ACC112 (cell line): ENCODE measurements around the gene PTPRN2.

Experiments
- H2AFZ ChIP-seq: fragments of 200-600 bp; sonication (generic); one replicate; pipeline ENCODE4 v1.6.0; 2017; ENCODE audit warnings: antibody characterized with exemption, low read length; ENCODE audit not compliant: unreplicated experiment
- H3K27ac ChIP-seq: fragments of 200-600 bp; sonication (generic); 2 replicates; pipeline ENCODE4 v1.5.1; 2014; ENCODE audit warnings: low read depth, mild to moderate bottlenecking, antibody characterized with exemption, low read length, moderate library complexity
- H3K27me3 ChIP-seq: fragments of 200-600 bp; sonication (generic); 2 replicates; pipeline ENCODE4 v1.6.1; 2014; ENCODE audit warnings: mild to moderate bottlenecking, antibody characterized with exemption, low read length, moderate library complexity, mixed read lengths; ENCODE audit not compliant: insufficient read depth
- H3K36me3 ChIP-seq: fragments of 200-600 bp; sonication (generic); 2 replicates; pipeline ENCODE4 v1.6.1; 2016; ENCODE audit warnings: mild to moderate bottlenecking, antibody characterized with exemption, low read length, moderate library complexity, mixed read lengths; ENCODE audit not compliant: insufficient read depth
- H3K4me1 ChIP-seq: fragments of 200-600 bp; sonication (generic); one replicate; pipeline ENCODE4 v1.6.1; 2016; ENCODE audit warnings: low read length, mixed read lengths; ENCODE audit not compliant: insufficient read depth, unreplicated experiment, control insufficient read depth
- H3K4me3 ChIP-seq: fragments of 200-600 bp; sonication (generic); 2 replicates; pipeline ENCODE4 v1.5.1; 2014; ENCODE audit warnings: mild to moderate bottlenecking, low read depth, low read length
- H3K79me2 ChIP-seq: fragments of 200-600 bp; sonication (generic); one replicate; pipeline ENCODE4 v1.6.0; 2016; ENCODE audit warnings: low read length; ENCODE audit not compliant: control insufficient read depth, unreplicated experiment, insufficient read depth

The PTPRN2 gene

DNA sequence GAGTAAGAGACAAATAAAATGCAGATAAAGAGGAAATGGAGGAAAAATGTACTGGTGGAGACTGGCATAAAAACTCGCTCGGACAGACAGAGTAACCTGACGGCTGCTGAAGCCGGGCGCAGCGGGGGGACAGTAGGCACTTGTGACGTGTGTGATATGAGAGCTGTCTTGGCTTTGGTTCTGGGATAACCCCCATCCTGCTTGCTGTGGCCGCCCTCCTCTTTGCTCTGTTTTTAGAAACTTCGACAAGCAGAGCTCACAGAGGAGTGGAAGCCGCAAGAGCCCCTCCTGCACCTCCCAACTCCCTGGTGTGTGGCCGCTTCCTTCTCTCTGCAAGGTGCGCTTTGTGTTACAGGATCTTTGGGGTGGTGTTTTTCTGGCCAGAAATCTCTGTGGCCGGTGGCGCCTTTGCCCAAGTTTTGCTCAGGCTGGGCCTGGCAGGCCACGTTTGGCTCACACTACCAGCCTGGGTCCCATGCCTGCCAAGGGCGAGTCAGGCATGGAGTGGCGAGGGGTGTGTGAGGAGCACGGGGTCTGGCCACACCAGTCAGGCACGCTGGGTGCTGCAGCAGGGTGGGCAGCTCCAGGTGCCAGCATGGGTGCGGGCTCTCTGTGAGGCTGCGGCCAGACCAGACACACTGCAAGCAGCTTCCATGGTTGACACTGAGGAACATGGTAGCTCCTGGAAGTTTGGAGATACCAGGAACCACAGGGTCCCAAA lies 982.8 kb downstream of the PTPRN2 start:
- Histone ChIP-seq H3K4me3 (no peak overlapping the region), H2AFZ (no peak overlapping the region), H3K27ac (no peak overlapping the region), H3K79me2 (no peaks in the 10 kb centered on the region), H3K36me3 (no peaks in the 10 kb centered on the region), H3K4me1 (no peaks in the 10 kb centered on the region), H3K27me3 (no peaks in the 10 kb centered on the region)

DNA sequence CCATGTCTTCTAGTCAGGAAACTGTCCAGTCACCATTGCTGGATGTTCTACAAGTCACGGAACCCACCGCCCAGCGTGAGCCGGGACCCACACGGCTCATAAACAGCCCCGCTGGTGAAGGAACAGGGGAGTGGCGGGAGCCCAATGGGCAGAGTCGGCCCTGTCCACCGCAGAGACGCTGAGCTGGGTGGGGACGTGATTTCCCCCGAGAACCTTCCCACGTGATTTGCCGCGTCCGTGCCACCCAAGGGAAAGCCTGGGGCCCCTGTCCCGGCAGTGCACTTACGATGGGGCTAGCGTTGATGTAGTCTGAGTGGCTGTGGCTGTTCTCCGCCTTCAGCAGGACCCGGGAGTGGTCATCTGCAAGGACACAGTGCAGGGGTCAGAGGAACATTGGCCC lies 983.9 kb downstream of the PTPRN2 start:
- no peaks in the 10 kb centered on the region for H3K27me3 ChIP-seq
- no peak overlapping the region for H3K27ac ChIP-seq
- H2AFZ ChIP-seq, result no peak overlapping the region
- no peaks in the 10 kb centered on the region for H3K4me1 ChIP-seq
- H3K36me3 ChIP-seq, result no peaks in the 10 kb centered on the region
- no peak overlapping the region for H3K4me3 ChIP-seq
- no peaks in the 10 kb centered on the region for H3K79me2 ChIP-seq

DNA sequence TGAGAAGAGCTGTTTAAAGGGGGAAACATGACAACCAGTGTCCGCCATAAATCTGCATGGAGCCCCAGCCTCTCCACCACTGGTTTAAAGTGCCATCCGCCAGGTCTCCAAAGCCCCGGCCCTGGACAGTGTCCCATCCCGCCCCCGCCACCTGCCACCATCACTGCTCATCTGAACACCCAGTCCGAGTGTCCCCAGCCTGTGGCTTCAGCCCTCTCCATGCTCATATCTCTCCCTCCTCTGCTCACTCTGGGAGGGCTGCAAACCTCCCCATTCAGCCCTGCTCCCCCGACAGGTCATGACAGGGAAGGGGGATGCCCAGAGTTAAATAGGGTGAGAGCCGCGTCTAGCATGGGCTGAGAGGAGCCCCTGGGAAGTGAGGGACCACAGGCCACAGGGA lies 984.6 kb downstream of the PTPRN2 start:
- no peak overlapping the region for H2AFZ ChIP-seq
- no peaks in the 10 kb centered on the region for H3K79me2 ChIP-seq
- no peaks in the 10 kb centered on the region for H3K36me3 ChIP-seq
- H3K27me3 ChIP-seq, result no peaks in the 10 kb centered on the region
- no peak overlapping the region for H3K27ac ChIP-seq
- H3K4me3 ChIP-seq, result no peak overlapping the region
- H3K4me1 ChIP-seq, result no peaks in the 10 kb centered on the region

DNA sequence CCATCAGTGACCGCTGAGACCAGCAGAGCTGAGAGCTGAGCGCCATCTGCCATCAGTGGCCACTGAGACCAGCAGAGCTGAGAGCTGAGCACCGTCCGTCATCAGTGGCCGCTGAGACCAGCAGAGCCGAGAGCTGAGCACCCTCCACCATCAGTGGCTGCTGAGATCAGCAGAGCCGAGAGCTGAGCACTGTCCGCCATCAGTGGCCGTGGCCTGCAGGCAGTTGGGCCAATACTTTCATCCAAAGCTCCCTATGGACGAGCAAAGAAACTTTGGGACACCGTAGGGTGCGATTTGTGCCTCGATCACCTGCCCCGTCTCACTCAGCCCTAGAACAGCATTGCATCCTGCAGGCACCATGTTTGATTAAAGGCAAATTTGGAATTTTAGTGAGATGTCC lies 985.0 kb downstream of the PTPRN2 start:
- H3K27ac ChIP-seq, result no peak overlapping the region
- no peaks in the 10 kb centered on the region for H3K27me3 ChIP-seq
- H3K4me1 ChIP-seq, result no peaks in the 10 kb centered on the region
- H3K79me2 ChIP-seq, result no peaks in the 10 kb centered on the region
- H3K36me3 ChIP-seq, result no peaks in the 10 kb centered on the region
- H2AFZ ChIP-seq, result no peak overlapping the region
- H3K4me3 ChIP-seq, result no peak overlapping the region

DNA sequence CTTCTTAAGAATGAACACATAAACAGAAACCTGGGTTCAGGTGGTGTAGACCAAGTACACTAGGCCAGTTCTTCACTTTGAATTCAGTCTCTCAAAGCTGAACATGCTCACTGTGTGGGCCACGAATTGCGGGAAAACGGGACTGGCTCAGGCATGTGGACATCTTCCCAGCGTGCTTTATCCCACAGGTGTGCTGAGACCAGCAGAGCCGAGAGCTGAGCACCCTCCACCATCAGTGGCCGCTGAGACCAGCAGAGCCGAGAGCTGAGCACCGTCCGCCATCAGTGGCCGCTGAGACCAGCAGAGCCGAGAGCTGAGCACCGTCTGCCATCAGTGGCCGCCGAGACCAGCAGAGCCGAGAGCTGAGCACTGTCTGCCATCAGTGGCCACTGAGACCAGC lies 985.5 kb downstream of the PTPRN2 start:
- Histone ChIP-seq H3K36me3 (no peaks in the 10 kb centered on the region), H3K4me1 (no peaks in the 10 kb centered on the region), H3K27me3 (no peaks in the 10 kb centered on the region), H3K4me3 (no peak overlapping the region), H3K79me2 (no peaks in the 10 kb centered on the region), H3K27ac (no peak overlapping the region), H2AFZ (no peak overlapping the region)

DNA sequence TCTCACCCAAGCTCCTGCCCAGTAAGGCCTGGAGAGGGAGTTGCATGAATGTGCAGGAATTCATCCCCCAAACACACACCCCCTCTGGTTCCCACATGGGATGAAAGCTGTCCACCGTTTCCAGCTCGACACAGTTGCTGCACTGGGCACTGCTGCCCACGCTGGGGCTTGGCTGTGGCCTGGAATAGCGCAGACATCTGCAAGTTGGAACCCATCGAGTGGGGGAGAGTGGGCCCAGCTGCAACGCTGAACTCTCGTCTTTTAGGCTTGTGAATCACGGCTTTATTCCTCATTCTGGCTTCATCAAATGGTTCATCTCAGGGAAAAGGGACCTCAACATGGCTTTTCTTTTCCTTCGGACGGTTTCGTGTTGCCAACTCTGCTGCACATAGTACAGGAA lies 986.1 kb downstream of the PTPRN2 start:
- H3K79me2 ChIP-seq, result no peaks in the 10 kb centered on the region
- no peak overlapping the region for H3K4me3 ChIP-seq
- no peak overlapping the region for H2AFZ ChIP-seq
- H3K27me3 ChIP-seq, result no peaks in the 10 kb centered on the region
- no peaks in the 10 kb centered on the region for H3K4me1 ChIP-seq
- H3K27ac ChIP-seq, result no peak overlapping the region
- no peaks in the 10 kb centered on the region for H3K36me3 ChIP-seq

DNA sequence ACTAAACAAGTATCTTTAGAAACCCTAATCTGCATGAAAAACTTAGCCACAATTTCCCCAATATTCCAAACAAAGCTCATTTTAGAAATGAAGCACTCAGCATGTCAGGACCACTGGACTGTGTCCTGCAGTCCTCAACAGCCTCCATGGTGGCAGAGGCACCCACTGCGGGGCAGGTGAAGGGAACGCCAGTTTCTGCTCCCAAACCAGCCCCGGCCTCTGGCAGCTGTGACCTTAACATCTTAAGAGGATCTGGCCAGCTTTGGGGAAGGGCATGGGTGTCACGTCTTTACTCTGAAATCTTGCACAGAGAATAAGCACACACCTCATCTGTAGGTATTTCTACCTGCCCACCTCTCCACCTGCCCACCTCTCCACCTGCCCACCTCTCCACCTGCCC lies 988.1 kb downstream of the PTPRN2 start:
- Histone ChIP-seq H3K4me1 (no peaks in the 10 kb centered on the region), H3K4me3 (no peak overlapping the region), H3K27me3 (no peaks in the 10 kb centered on the region), H3K79me2 (no peaks in the 10 kb centered on the region), H3K36me3 (no peaks in the 10 kb centered on the region), H3K27ac (no peak overlapping the region), H2AFZ (no peak overlapping the region)

DNA sequence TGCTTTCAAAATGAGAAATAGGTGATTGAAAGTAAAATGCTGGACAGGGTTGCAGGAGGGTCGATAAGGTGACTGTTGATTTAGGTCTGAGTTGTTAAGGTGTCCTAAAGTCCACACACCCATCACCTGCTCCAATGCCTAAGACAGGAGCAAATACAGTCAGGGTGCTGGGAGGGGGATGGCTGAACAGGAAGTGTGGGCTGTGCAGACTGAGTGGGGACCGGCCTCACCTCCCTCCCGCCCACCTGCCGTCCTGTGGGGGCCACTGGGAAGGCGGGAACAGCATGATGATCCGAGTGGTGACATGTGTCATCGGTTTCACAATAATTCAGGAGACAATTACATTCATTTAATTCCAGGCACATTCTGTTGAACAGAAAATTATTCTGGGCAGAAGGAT lies 990.1 kb downstream of the PTPRN2 start:
- Histone ChIP-seq H3K27ac (no peak overlapping the region), H3K79me2 (no peaks in the 10 kb centered on the region), H3K4me1 (no peaks in the 10 kb centered on the region), H3K27me3 (no peaks in the 10 kb centered on the region), H3K36me3 (no peaks in the 10 kb centered on the region), H3K4me3 (no peak overlapping the region), H2AFZ (no peak overlapping the region)

DNA sequence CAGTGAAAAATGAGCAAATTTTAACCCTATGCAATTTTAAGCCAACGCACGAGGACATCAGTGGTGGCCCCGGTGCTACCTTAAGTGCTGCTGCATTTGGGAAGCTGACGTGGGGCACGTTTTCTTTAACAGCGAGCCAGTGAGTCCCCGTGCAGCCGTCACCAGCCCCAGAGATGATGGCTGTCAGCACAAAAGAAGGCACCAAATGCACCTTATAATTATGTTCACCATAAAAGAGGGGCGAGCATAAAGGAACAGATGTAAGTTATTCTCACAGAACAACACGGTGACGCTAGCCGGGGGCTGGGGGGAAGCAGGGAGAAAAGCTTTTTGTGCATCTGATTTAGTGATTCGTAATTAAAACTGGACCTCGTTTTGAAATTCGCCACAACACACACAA lies 990.7 kb downstream of the PTPRN2 start:
- no peak overlapping the region for H2AFZ ChIP-seq
- H3K27me3 ChIP-seq, result no peaks in the 10 kb centered on the region
- no peak overlapping the region for H3K4me3 ChIP-seq
- H3K27ac ChIP-seq, result no peak overlapping the region
- H3K79me2 ChIP-seq, result no peaks in the 10 kb centered on the region
- no peaks in the 10 kb centered on the region for H3K4me1 ChIP-seq
- H3K36me3 ChIP-seq, result no peaks in the 10 kb centered on the region

DNA sequence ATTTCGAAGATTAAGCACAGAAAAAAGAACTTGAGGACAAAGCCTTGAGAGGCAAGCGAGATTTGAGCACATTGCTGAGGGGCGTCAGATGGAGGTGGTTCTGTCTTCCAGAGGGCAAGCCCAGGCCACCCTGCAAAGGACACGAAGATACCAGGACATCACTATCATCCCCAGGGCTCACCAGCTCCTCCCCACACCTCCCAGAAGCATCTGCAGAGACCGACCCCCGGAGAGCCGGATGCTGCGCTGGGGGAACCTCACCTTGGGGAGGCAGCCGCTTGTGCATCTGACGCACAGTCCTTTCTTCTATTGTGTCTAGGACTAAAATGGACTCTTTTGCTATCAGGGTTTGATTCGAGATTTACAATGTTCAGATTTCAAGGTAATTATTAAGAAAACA lies 991.2 kb downstream of the PTPRN2 start:
- H3K27ac ChIP-seq, result no peak overlapping the region
- H3K27me3 ChIP-seq, result no peaks in the 10 kb centered on the region
- H3K4me3 ChIP-seq, result no peak overlapping the region
- no peak overlapping the region for H2AFZ ChIP-seq
- H3K36me3 ChIP-seq, result no peaks in the 10 kb centered on the region
- no peaks in the 10 kb centered on the region for H3K79me2 ChIP-seq
- no peaks in the 10 kb centered on the region for H3K4me1 ChIP-seq

DNA sequence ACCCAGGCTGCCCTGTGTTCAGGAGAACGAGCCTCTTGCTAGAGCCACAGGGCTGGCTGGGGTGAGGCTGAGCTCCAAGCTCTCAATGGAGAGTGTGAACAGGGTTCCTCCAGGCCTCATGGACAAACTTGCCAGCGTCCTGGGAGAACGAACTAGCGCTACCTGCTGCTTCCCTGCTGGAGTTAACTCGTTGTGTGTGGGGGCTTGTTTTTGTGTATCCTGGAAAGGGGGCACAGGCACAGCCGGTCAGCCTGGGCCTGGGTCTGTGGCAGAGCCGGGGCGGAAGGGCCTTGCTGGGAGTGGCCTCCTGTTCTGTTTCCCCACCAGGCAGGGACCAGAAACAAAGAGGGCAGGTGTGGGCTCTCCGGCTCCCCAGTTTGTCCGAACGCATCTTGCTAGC lies 991.6 kb downstream of the PTPRN2 start:
- no peaks in the 10 kb centered on the region for H3K27me3 ChIP-seq
- no peaks in the 10 kb centered on the region for H3K4me1 ChIP-seq
- no peak overlapping the region for H3K4me3 ChIP-seq
- no peak overlapping the region for H3K27ac ChIP-seq
- H2AFZ ChIP-seq, result no peak overlapping the region
- H3K36me3 ChIP-seq, result no peaks in the 10 kb centered on the region
- no peaks in the 10 kb centered on the region for H3K79me2 ChIP-seq
